SK-N-SH (cell line): Measurements from ENCODE around the gene PLXDC1.

Experiments used
- CTCF ChIP-seq: fragments of 200-600 bp; sonication (generic); IDR thresholded peaks from 2 replicates; pipeline ENCODE4 v1.6.1; 2017; ENCODE audit warnings: antibody characterized with exemption, mild to moderate bottlenecking, moderate library complexity
- MAX ChIP-seq: IDR thresholded peaks from 2 replicates; pipeline ENCODE4 v1.4.0; 2012; ENCODE audit warnings: low read depth
- POLR2AphosphoS5 ChIP-seq: IDR thresholded peaks from 2 replicates; pipeline ENCODE4 v1.6.1; 2012; ENCODE audit warnings: low read depth, low read length
- REST ChIP-seq: IDR thresholded peaks from 2 replicates; pipeline ENCODE4 v1.6.1; 2012; ENCODE audit warnings: mild to moderate bottlenecking, low read depth, low read length, moderate library complexity
- SIN3A ChIP-seq: IDR thresholded peaks from 2 replicates; pipeline ENCODE4 v1.6.1; 2012; ENCODE audit warnings: low read depth, mild to moderate bottlenecking, low read length, moderate library complexity, borderline replicate concordance

GRCh38 chr17:39018267-39019134, 132.9 kb downstream of the PLXDC1 start:
- TF ChIP-seq CTCF (no peak), REST (no peak), POLR2AphosphoS5 (no peak), MAX (no peak), SIN3A (no peak)
